NCI-H128 (cell line): ENCODE results near the gene SOX13.

Source experiments
- DNase-seq: peaks from one replicate; lab custom pipeline; 2025; ENCODE audit not compliant: unreplicated experiment; lab: John Stamatoyannopoulos, UW

SOX13 gene

GRCh38 chr1:204062106-204062505 is 10.8 kb upstream of the SOX13 start:
- no peak for DNase-seq

GRCh38 chr1:204065174-204065985 is 7.5 kb upstream of the SOX13 start:
- no peak for DNase-seq

DNA sequence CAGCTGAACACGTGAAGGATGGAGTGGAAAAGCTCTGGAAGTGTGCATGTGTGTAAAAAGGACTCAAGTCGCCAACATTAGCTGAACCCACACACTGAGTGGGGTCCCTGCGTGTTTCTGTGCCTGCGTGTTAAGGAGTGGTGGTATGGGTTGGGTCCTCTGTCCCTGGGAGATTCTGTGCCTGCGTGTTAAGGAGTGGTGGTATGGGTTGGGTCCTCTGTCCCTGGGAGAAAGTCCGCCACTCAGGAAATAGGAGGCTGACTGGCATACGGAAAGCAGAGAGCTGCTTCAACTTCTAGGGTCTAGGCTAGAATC is 7.0 kb upstream of the SOX13 start:
- DNase-seq, result no peak

GRCh38 chr1:204067935-204068334 is 5.0 kb upstream of the SOX13 start:
- no peak for DNase-seq

DNA sequence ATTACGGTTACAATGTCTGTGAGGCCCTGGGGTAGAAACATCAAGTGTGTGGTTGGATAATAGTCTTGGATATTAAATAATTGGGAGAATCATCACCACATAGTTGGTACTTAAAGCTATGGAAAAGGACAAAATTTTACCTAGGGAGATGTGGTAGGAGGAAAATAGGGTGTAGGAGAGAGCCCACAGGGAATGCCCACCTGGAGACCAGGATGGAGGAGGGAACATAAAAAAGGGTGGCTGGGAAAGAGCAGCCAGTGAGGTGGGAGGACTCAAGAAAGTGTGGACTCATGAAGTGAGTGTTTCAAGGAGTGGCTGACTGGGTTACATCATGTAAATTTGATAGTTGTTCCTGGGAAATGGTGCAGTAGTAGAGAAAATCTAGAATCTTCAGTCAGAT is 3.0 kb upstream of the SOX13 start:
- DNase-seq, result no peak

DNA sequence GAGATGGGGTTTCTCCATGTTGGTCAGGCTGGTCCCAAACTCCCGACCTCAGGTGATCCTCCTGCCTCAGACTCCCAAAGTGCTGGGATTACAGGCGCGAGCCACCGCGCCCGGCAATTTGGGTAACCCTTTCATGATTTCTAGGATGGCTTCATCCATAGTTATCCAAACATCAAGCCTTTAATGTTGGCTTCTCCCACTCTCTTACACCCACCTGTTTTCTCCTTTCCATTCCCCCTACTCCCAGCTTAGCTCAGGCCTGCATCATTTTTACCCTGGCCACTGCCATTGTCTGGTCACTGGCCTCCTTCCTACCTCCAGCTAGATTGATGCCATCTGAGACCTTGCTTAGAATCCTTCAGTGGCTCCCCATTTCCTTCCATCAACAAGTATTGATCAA is 2.0 kb upstream of the SOX13 start:
- no peak for DNase-seq

GRCh38 chr1:204073837-204074273 is 940 bp downstream of the SOX13 start:
- peak; percentile 9 for DNase-seq

DNA sequence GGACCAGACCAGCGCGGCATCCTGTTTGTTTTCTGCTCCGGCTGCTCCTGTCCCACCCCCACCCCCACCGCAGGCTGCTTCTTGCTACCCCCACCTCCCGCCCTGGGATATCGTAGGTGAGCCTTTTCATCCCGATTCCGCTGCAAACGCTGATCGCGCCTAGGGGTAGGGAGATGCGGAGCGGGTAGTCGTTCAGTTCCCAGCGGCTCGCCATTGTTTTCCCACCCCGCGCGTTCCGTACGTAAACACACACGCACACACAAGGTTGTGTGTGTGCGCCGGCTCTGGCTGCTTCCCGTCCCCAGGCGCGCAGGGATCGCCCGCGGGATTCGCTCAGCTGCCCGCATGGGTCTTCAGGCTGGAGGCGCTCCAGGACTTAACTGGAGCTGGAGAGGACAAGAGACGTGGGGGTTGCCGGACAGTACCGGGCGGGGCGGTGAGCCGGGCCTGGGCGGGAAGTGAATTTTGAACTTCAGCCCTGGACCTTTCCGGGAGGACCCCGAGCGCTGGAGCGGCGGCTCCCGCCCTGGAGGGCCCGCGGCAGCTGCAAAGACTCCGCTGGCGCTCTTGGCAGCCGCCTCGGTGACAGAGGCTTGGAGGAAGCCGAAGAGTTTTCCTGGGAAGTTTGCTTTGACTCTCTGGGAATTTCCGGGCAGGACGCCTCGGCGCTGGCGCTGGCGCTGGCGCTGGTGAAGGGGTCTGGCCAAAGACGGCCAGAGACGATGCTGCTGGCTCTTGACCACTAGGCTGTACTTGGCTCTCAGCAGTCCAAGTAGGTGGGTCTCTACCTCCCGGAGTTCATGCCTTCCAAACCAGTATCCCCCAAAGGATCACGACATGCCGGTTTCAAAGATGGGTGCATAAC is 1.6 kb downstream of the SOX13 start:
- peak; percentile 52 for DNase-seq

- DNase-seq, result no peak
Observed at GRCh38 chr1:204075139-204075521, 2.2 kb downstream of the SOX13 start.

- no peak for DNase-seq
Observed at GRCh38 chr1:204075890-204076846, 3.3 kb downstream of the SOX13 start.

GRCh38 chr1:204076891-204077290 is 4.0 kb downstream of the SOX13 start:
- no peak for DNase-seq

- DNase-seq, result peak; percentile 38
Observed at GRCh38 chr1:204077979-204078696, 5.2 kb downstream of the SOX13 start.

GRCh38 chr1:204079608-204079999 is 6.7 kb downstream of the SOX13 start:
- DNase-seq, result no peak

- peak; percentile 26 for DNase-seq
Observed at GRCh38 chr1:204080163-204080903, 7.4 kb downstream of the SOX13 start.

- DNase-seq, result no peak
Observed at GRCh38 chr1:204081164-204081790, 8.4 kb downstream of the SOX13 start.

GRCh38 chr1:204081791-204082513 is 9.0 kb downstream of the SOX13 start:
- DNase-seq, result no peak

DNA sequence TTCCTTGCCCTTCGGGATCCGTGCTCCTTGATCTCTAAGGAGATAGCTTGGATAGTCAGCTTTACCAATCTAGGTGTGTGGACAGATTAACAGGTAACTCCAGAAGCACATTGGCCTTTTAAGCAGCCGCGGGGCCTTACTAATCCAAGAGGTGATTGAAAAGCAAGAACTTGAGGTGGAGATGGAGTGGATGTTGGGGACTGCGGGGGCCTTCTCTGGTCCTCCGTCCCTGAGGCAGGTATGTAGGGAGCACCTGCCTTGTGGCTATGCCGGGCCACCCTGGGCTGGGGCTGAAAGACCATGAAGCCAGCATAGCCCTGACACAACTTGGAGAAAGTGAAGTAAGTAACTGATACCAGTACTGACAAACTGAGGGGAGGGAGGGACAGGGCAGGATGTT is 10.6 kb downstream of the SOX13 start:
- no peak for DNase-seq

DNA sequence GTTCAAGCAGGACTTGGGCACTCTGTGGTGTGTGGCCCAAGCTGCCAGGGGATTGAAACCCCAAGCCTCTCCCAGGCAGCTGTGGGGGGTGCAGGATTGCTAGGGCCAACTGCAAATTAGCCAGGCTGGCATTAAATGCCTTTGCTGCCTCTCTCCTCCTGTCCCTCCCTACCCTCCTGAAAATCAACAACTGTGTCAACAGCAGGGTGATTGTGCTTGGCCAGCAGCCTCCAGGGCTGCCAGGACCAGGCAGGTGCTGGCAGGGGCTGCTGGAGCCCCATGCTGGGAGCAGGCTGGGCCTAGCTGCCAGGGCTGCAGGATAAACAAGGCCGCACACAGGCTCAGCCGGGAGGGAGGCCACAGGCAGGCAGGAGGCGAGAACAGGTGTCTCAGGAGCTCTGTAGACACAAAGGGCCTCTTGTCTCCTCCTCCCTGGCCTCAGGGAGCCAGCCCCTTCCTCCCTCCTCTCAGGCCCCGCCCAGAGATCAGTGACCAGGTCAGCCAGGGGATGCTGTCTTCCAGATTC is 11.4 kb downstream of the SOX13 start:
- DNase-seq, result peak; percentile 92
